Sigmoid colon (tissue), 4 donors: ENCODE results near the gene ST3GAL2.

Source experiments
- CTCF ChIP-seq, 4 experiments: fragments of 450-650 bp in 3 of 4; fragments of 200-600 bp in 1 of 4; IDR thresholded peaks; one replicate each; pipeline ENCODE4 v1.5.1; 2016 to 2019; ENCODE audit warnings: antibody characterized with exemption in 4 of 4, mild to moderate bottlenecking in 3 of 4, moderate library complexity in 2 of 4
- EP300 ChIP-seq, 4 donors: sonication (generic); formaldehyde crosslinking; IDR thresholded peaks; one replicate each; pipeline ENCODE4 v1.6.1; 2017; ENCODE audit warnings: antibody characterized with exemption in 4 of 4
- POLR2A ChIP-seq, 2 donors: fragments of 450-650 bp; IDR thresholded peaks; one replicate each; pipeline ENCODE4 v1.6.1; 2016; ENCODE audit warnings: antibody characterized with exemption in 2 of 2, mild to moderate bottlenecking in 2 of 2, moderate library complexity in 2 of 2
- POLR2AphosphoS5 ChIP-seq, 4 donors: sonication (generic); formaldehyde crosslinking; IDR thresholded peaks; one replicate each; pipeline ENCODE4 v1.6.1; 2017; ENCODE audit warnings: antibody characterized with exemption in 4 of 4

- no peak for TF ChIP-seq CTCF (IDR thresholded peaks at IDR 0.05)
- TF ChIP-seq POLR2A (IDR thresholded peaks at IDR 0.05), result no peak
- TF ChIP-seq POLR2AphosphoS5 (IDR thresholded peaks at IDR 0.05), result no peak
- TF ChIP-seq EP300 (IDR thresholded peaks at IDR 0.05), result no peak
Observed at GRCh38 chr16:70418274-70418992, 20.5 kb downstream of the ST3GAL2 start.
